Measurements from ENCODE around the gene C5.
"Not testable (repeated sequence)": the region's sequence is repeated elsewhere in the genome, so short reads cannot be mapped to it uniquely, and the experiment has no call there.

The C5 gene

DNA sequence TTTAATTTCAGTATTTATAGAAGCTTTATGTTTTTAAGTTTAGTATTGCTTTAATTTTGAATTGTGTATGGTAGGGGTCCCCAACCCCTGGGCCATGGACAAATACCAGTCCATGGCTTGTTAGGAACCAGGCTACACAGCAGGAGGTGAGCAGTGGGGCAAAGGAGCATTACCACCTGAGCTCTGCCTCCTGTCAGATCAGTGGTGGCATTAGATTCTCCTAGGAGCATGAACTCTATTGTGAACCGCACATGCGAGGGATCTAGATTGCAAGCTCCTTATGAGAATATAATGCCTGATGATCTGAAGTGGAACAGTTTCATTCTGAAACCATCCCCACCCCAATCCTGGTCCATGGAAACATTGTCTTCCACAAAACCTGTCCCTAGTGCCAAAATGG lies 1.9 kb downstream of the C5 start:
- DNase-seq = no peak

GRCh38 chr9:121038804-121039203 lies 11.3 kb downstream of the C5 start:
- DNase-seq = no peak

GRCh38 chr9:121038362-121038761 lies 11.7 kb downstream of the C5 start:
- no peak for DNase-seq

GRCh38 chr9:121035717-121036116 lies 14.4 kb downstream of the C5 start:
- DNase-seq = not testable (repeated sequence)

DNA sequence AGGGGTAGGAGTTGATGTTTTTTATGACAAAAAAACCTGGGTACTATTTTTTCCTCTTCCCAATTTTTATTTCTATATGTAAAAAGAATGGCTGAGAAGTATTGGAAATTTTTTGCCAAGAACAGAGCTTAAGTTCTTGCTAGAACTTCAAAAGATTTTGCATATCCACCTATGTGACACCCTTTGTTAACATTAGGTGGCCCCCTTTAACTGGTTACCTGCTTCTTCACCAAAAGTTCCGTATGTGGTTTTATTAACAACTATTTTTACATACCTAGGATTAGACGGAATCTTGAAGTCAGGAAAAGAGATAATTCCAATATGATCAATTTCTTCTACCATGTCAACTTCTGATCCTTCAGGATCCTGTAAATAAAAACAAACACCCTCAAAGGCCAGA lies 15.5 kb downstream of the C5 start:
- DNase-seq = no peak

DNA sequence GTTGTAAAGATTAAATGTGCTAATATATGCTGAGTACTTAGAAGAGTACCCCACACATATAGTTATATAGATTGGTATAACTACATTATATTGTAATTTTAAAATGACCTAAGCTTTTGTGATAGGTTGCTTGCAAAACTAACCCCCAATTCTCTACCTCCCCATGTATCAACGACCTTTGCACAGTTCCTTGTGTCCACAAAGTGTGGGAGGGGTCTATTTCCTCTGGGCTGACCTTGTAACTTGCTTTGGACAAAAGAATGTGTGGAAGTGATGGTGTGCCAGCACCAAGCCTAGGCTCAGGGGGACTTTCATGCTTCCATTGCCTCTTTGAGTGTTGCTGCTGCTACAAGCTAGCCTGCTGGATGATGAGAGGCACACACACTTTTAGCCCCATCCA lies 20.6 kb downstream of the C5 start:
- DNase-seq = no peak

GRCh38 chr9:121028285-121028684 lies 21.8 kb downstream of the C5 start:
- not testable (repeated sequence) for DNase-seq

DNA sequence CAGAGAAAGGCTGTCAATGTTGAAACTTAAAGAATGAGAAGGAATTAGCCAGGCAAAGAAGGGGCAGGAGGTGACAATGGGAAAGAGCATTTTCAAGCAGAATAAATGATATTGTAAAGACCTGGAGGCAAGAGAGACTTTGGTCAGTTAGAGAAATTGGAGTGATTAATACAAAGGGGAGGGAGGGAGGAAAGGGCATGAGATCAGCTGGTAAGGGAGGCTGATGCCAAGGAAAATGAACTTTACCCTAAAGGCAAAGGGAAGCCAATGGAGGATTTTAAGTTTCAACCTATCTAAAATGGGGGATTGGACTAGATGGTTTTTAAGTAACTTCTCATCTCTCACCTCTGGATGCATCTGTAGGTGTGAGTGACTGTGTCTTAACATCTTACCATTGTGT lies 23.3 kb downstream of the C5 start:
- no peak for DNase-seq

GRCh38 chr9:121026260-121026691 lies 23.8 kb downstream of the C5 start:
- DNase-seq = no peak

DNA sequence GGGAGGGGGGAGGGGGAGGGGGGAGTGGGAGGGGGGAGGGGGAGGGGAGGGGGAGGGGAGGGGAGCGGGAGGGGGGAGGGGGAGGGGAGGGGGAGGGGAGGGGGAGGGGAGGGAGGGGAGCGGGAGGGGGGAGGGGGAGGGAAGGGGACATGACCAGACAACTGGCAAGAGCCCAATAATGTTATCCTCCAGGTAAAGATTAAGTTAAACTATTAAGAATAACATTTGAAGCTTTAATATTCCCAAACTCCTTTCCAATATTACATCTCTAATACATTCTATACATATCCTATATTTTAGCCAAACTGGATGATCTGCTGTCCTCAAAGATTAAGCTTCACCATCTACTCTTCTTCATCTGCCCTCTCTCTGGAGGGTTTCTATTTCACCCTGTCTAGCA lies 25.8 kb downstream of the C5 start:
- no peak for DNase-seq

DNA sequence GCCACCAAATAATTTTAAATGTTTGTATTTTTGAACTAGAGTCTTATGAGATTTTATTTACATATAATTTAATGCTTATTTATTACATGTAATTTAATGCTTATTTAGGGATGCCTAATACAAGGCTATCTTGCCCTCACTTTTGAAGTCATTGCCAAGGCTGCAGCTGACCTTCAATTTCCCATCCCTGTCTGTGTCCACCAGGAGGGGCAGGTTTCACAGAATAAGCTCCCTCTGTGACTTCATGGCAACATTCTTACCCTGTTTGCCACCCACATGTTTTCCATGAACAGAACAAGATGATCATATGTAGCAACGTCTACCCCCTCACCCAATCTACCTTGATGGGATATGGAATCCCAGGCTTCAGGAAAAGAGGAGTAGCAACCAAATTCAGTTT lies 27.0 kb downstream of the C5 start:
- no peak for DNase-seq

GRCh38 chr9:121021301-121021700 lies 28.8 kb downstream of the C5 start:
- DNase-seq = peak in 1 of 2 donors; percentile 13

GRCh38 chr9:121019273-121019672 lies 30.8 kb downstream of the C5 start:
- no peak for DNase-seq

DNA sequence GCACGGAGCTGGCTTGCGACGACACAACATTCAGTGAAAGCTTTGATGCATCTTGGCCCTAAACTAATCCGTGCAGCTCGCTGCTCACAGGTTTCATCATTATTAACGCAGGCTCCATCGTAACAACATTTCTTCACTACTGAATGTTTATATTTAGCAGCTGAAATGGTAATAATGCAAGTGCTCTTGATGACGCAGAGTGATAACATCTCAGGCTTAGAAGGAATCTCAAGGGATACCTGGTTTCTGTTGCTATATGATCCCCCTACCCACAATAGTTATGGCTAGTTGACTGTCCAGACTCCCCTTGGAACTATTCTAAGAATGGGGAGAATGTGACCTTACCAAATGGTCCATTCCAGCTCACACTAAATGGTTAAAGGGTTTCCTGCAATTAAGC lies 36.2 kb downstream of the C5 start:
- DNase-seq = no peak

GRCh38 chr9:121009650-121010049 lies 40.4 kb downstream of the C5 start:
- DNase-seq = no peak

DNA sequence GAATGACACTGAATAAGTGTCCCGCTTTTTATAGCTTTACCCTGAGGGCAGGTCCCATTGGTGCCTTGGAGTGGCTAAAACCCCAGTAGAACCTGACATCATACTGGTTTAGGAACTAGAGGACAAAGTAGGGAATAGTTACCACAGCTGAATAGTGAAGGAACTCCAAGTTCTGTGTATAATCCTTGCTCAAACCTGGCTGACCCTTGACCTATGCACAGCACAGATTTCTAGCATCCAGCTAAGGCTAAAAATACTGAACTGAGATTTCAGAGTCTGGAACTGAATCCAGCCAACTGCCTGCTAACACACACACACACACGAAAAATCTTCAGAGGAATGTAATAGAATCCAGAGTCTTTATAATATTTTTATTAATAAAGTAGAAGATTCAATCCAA lies 50.8 kb downstream of the C5 start:
- DNase-seq = no peak

GRCh38 chr9:120998111-120998510 lies 52.0 kb downstream of the C5 start:
- no peak for DNase-seq

- no peak for DNase-seq
These were observed 52.6 kb downstream of the C5 start for GRCh38 chr9:120997502-120997901.

- no peak for DNase-seq
These were observed 53.7 kb downstream of the C5 start for GRCh38 chr9:120996409-120996808.

DNA sequence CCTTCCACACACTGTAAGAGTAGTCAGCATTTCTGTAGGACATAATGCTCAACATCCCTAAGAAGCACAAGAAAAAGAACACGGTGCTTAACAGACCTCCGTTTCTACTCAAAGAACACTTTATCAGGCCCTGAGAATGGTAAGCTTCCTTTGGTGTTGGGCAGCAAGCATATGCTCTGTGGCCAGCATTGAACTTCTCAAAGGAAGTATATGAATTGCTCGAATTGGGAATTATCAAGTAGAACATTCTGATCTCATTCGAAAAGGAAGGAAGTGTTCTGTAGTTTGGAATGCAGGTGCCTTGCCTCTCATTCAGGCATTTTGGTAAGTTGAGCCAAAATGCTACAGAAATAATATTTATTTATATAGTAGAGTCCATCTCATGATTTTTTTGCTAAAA lies 61.0 kb downstream of the C5 start:
- no peak for DNase-seq

- peak in 1 of 2 donors; percentile 29 for DNase-seq
These were observed 64.3 kb downstream of the C5 start for GRCh38 chr9:120985819-120986222.

- no peak for DNase-seq
These were observed 66.7 kb downstream of the C5 start for GRCh38 chr9:120983259-120983837.

DNA sequence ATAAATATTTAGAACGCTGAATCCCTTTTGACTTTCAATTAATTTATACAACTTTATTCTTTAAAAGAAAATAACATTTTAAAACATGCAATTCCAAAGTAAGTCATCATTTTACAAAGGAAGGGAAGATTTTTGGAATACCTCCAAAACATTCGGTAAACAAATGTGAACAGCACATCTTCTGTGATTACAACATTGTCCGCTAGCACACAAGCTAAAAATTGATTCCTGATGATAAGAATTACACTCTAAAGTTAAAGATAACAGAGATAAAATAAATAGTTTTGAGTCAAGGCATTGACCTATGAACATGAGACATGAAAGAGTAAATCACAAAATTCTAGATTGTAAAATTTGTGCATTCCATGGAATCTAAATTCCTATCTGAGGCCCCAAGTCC lies 67.2 kb downstream of the C5 start:
- no peak for DNase-seq

DNA sequence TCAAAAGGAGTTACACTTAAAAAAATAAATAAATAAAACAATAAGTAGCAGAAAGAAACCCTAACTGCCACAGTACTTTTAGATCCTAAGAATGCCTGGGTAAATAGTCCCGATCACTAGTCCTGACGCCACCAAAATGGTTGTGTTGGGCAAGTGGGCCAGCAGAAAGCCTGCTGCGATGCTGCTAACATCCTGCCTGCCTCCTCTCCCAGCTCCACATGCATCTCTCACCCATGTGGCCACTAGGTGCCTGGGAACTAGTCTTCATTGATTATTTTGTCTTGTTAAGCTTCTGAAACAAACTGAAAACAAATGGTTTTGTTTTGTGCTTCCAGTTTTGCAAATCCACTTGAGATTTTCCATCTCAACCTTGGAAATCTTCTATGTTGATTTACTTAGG lies 69.1 kb downstream of the C5 start:
- DNase-seq = no peak

GRCh38 chr9:120979797-120980196 lies 70.3 kb downstream of the C5 start:
- no peak for DNase-seq

- DNase-seq = no peak
These were observed 71.1 kb downstream of the C5 start for GRCh38 chr9:120978987-120979386.
